Stomach (tissue), 4 donors: Measurements from ENCODE around the gene TIMM44.

Experiments
- EP300 ChIP-seq: sonication (generic); formaldehyde crosslinking; IDR thresholded peaks from one replicate; pipeline ENCODE4 v1.6.1; 2017; ENCODE audit warnings: antibody characterized with exemption
- POLR2A ChIP-seq, 4 donors: fragments of 450-650 bp; IDR thresholded peaks; one replicate each; pipeline ENCODE4 v1.6.1; 2016; ENCODE audit warnings: antibody characterized with exemption in 4 of 4, control low read depth in 2 of 4, mild to moderate bottlenecking in 1 of 4, moderate library complexity in 1 of 4
- TF ChIP-seq, protein P1 (sequence below), 7 experiments: fragments of 450-650 bp in 4 of 7; fragments of 200-600 bp in 3 of 7; sonication (generic) in 3 of 7; IDR thresholded peaks; one replicate each; pipeline ENCODE4 v1.5.1; 2016 to 2019; ENCODE audit warnings: antibody characterized with exemption in 7 of 7, control low read depth in 2 of 7, mild to moderate bottlenecking in 1 of 7

DNA sequence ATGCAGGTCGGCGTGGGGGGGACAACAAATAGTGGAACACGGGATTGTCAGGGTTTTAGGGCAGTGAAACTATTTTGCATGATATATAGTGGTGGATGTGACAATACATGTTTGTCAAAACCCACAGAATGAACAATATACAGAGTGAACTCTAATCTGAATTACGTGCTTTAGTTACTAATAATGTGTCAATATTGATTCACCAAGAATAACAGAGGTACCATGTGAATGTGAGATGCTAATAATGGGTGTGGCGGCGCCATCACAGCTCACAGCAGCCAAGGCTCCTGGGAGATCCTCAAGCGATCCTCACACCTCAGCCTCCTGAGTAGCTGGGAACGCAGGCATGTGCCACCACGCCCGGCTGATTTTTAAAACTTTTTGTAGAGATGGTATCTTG lies 49.1 kb upstream of the TIMM44 start:
- TF ChIP-seq, protein P1, sequence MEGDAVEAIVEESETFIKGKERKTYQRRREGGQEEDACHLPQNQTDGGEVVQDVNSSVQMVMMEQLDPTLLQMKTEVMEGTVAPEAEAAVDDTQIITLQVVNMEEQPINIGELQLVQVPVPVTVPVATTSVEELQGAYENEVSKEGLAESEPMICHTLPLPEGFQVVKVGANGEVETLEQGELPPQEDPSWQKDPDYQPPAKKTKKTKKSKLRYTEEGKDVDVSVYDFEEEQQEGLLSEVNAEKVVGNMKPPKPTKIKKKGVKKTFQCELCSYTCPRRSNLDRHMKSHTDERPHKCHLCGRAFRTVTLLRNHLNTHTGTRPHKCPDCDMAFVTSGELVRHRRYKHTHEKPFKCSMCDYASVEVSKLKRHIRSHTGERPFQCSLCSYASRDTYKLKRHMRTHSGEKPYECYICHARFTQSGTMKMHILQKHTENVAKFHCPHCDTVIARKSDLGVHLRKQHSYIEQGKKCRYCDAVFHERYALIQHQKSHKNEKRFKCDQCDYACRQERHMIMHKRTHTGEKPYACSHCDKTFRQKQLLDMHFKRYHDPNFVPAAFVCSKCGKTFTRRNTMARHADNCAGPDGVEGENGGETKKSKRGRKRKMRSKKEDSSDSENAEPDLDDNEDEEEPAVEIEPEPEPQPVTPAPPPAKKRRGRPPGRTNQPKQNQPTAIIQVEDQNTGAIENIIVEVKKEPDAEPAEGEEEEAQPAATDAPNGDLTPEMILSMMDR (IDR thresholded peaks at IDR 0.05), result no peak
- TF ChIP-seq EP300, result no peak
- TF ChIP-seq POLR2A (IDR thresholded peaks at IDR 0.05), result no peak
